ENCODE data around the gene HAS3.
"Not testable (repeated sequence)": the region's sequence is repeated elsewhere in the genome, so short reads cannot be mapped to it uniquely, and the experiment has no call there.

The HAS3 gene

DNA sequence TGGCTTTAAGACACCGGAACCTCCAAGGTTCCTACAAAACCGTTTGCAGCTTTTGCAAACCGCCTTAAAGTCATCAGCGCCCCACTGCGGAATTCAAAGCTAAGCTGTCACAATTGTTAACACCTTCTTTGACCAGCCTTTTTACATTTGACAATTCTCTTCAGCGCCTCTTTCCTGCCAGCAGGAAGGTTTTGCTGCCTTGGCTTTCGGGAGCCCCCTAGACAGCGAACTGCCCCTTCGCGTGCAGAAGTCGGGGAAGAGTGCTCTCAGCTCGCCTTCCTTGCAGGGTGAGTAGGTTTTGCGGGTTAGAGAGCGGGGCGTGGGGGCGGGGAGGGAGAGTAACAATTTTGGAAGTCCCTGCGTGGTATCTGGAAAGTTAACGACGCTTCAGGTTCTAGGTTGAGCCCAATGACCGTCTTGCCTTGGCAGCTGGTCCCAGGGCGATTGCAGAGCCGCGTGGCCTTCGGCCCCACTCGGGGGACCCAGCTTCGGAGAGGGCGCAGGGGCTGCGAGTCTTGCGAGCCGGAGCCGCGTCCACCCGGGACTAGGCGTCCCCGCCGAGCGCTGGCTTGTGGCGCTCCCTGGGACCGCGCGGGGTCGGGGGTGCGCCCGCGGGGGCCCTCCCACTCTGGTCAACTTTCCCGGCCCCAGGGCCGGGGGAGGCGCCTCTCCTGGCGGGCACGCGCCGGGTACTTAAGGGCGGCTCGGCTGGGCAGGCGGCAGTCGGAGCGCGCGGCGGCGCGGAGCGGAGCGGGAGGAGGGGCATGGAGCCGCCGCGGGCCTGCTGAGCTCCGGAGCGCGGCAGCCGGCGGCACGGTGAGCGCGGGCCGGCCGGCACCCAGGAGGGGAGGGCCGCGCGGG, at the start of gene HAS3:
Gene HAS3 (plus strand): TSS at position 153 of the 861 bp plus-strand sequence. CDS start 3,743 bp downstream, outside the sequence.
- H3K27ac ChIP-seq (ENCODE audit: low read depth, low read length), result peak within 1 kb of the TSS; percentile 86
- H3K4me1 ChIP-seq (ENCODE audit: control insufficient read depth, insufficient read depth, low read length), result peaks cover 32% of the 10 kb centered on the region
- H3K4me3 ChIP-seq (ENCODE audit: low read depth, low read length), result peak within 1 kb of the TSS; percentile 89
- no peaks in the 10 kb centered on the region for H3K9me3 ChIP-seq (ENCODE audit: control insufficient read depth, insufficient read depth, low read length)
- H3K9ac ChIP-seq (ENCODE audit: low read depth, low read length), result peak within 1 kb of the TSS; percentile 57; the same call in 1 of the 2 replicates
- peaks cover 18% of the 10 kb centered on the region for H3K36me3 ChIP-seq (ENCODE audit: control insufficient read depth, insufficient read depth, low read length)
- H3K27me3 ChIP-seq (ENCODE audit: control insufficient read depth, insufficient read depth, low read length), result 0 out of 2 replicates have a peak, but pooled peaks cover 2% of the 10 kb centered on the region

DNA sequence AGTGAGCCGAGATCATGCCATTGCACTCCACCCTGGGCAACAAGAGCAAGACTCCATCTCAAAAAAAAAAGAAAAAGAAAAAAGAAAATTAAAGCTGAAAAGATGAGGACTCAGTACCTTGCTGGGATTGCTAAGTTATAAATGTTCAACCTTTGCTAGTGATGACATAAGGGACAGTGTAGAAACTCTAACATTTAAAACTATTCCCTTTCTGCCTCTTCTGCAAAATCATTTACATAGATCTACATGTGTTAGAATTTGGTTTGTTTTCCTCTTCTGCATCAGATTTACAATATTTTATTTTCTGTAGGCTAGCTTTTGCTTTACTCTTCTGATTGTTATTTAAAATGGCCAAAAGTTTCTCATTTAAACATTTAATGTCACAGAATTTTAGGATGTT, 49.5 kb upstream of the HAS3 start:
- no peaks in the 10 kb centered on the region for H3K36me3 ChIP-seq (ENCODE audit: control insufficient read depth, insufficient read depth, low read length)
- no peaks in the 10 kb centered on the region for H3K9me3 ChIP-seq (ENCODE audit: control insufficient read depth, insufficient read depth, low read length)
- no peak overlapping the region for H3K9ac ChIP-seq (ENCODE audit: low read depth, low read length)
- H3K4me1 ChIP-seq (ENCODE audit: control insufficient read depth, insufficient read depth, low read length), result peaks cover 2% of the 10 kb centered on the region; the same call in 1 of the 2 replicates
- no peak overlapping the region for H3K4me3 ChIP-seq (ENCODE audit: low read depth, low read length)
- no peak overlapping the region for H3K27ac ChIP-seq (ENCODE audit: low read depth, low read length)
- H3K27me3 ChIP-seq (ENCODE audit: control insufficient read depth, insufficient read depth, low read length), result no peaks in the 10 kb centered on the region

DNA sequence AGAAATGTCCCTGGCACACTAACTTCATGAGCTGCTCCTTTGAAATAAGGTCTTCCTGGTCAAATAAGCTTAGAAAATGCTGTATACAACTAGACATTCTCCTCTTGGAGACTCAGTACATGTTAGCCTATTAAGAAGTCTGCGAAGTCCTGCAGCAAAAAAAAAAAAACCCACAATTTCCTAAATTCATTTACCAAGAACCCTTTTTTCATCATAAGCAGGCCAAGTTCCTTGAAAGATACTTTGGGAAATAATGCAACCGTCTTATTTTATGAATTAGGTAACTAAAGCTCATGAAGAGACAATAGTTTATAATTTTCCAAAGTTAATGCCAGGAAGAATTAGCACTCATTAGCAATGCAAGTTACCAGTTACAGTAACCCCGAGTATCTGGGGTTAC, 49.0 kb upstream of the HAS3 start:
- H3K9ac ChIP-seq (ENCODE audit: low read depth, low read length), result no peak overlapping the region
- H3K4me1 ChIP-seq (ENCODE audit: control insufficient read depth, insufficient read depth, low read length), result peaks cover 2% of the 10 kb centered on the region; the same call in 1 of the 2 replicates
- no peaks in the 10 kb centered on the region for H3K27me3 ChIP-seq (ENCODE audit: control insufficient read depth, insufficient read depth, low read length)
- H3K27ac ChIP-seq (ENCODE audit: low read depth, low read length), result no peak overlapping the region
- no peaks in the 10 kb centered on the region for H3K9me3 ChIP-seq (ENCODE audit: control insufficient read depth, insufficient read depth, low read length)
- H3K4me3 ChIP-seq (ENCODE audit: low read depth, low read length), result no peak overlapping the region
- no peaks in the 10 kb centered on the region for H3K36me3 ChIP-seq (ENCODE audit: control insufficient read depth, insufficient read depth, low read length)

- no peak overlapping the region for H3K9ac ChIP-seq (ENCODE audit: low read depth, low read length)
- H3K4me1 ChIP-seq (ENCODE audit: control insufficient read depth, insufficient read depth, low read length), result peaks cover 2% of the 10 kb centered on the region; the same call in 1 of the 2 replicates
- no peaks in the 10 kb centered on the region for H3K9me3 ChIP-seq (ENCODE audit: control insufficient read depth, insufficient read depth, low read length)
- no peaks in the 10 kb centered on the region for H3K36me3 ChIP-seq (ENCODE audit: control insufficient read depth, insufficient read depth, low read length)
- no peak overlapping the region for H3K27ac ChIP-seq (ENCODE audit: low read depth, low read length)
- no peak overlapping the region for H3K4me3 ChIP-seq (ENCODE audit: low read depth, low read length)
- H3K27me3 ChIP-seq (ENCODE audit: control insufficient read depth, insufficient read depth, low read length), result no peaks in the 10 kb centered on the region
These were observed 47.8 kb upstream of the HAS3 start for GRCh38 chr16:69057400-69058378.

GRCh38 chr16:69063491-69063890, 42.0 kb upstream of the HAS3 start:
- H3K9ac ChIP-seq (ENCODE audit: low read depth, low read length); H3K9me3 ChIP-seq (ENCODE audit: control insufficient read depth, insufficient read depth, low read length); H3K27me3 ChIP-seq (ENCODE audit: control insufficient read depth, insufficient read depth, low read length); H3K27ac ChIP-seq (ENCODE audit: low read depth, low read length); H3K4me3 ChIP-seq (ENCODE audit: low read depth, low read length); H3K36me3 ChIP-seq (ENCODE audit: control insufficient read depth, insufficient read depth, low read length): not testable (repeated sequence)
- H3K4me1 ChIP-seq (ENCODE audit: control insufficient read depth, insufficient read depth, low read length), result peaks cover 18% of the 10 kb centered on the region

DNA sequence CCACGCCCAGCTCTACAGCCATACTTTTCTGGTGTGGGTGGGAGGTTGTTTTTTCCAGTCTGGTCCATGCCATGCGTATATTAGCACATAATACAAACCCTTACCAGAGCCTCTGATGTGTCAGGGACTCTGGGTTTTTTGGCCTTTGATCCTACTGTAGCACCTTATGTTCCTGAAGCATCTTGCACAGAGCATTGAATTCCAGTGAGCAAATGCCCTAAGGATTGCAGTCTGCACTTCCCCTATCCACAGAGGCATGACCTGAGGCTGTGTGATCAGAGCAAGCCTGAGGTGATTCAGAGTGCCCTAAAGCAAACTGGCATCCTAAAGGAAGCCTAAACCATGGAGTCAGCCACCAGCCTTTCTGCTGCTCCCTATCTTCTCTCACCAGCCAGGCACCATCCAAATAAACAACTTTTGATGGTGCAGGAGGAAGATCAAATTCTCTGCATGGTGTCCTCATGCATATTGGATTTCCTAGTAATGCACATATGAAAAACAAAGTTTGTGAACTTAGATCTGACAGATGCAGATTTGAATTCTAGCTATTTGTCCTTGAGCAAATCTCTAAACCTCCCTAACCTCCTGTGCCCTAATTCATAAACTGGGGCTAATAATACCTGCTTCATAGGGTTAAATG, 41.2 kb upstream of the HAS3 start:
- H3K4me1 ChIP-seq (ENCODE audit: control insufficient read depth, insufficient read depth, low read length), result peaks cover 18% of the 10 kb centered on the region
- no peaks in the 10 kb centered on the region for H3K9me3 ChIP-seq (ENCODE audit: control insufficient read depth, insufficient read depth, low read length)
- no peak overlapping the region for H3K27ac ChIP-seq (ENCODE audit: low read depth, low read length)
- H3K27me3 ChIP-seq (ENCODE audit: control insufficient read depth, insufficient read depth, low read length), result no peaks in the 10 kb centered on the region
- no peak overlapping the region for H3K9ac ChIP-seq (ENCODE audit: low read depth, low read length)
- no peaks in the 10 kb centered on the region for H3K36me3 ChIP-seq (ENCODE audit: control insufficient read depth, insufficient read depth, low read length)
- H3K4me3 ChIP-seq (ENCODE audit: low read depth, low read length), result no peak overlapping the region

GRCh38 chr16:69064764-69065313, 40.6 kb upstream of the HAS3 start:
- Histone ChIP-seq H3K36me3 (ENCODE audit: control insufficient read depth, insufficient read depth, low read length) (no peaks in the 10 kb centered on the region), H3K27me3 (ENCODE audit: control insufficient read depth, insufficient read depth, low read length) (no peaks in the 10 kb centered on the region), H3K27ac (ENCODE audit: low read depth, low read length) (peak overlapping the region; percentile 24), H3K4me3 (ENCODE audit: low read depth, low read length) (no peak overlapping the region), H3K4me1 (ENCODE audit: control insufficient read depth, insufficient read depth, low read length) (peaks cover 18% of the 10 kb centered on the region), H3K9ac (ENCODE audit: low read depth, low read length) (no peak overlapping the region), H3K9me3 (ENCODE audit: control insufficient read depth, insufficient read depth, low read length) (no peaks in the 10 kb centered on the region)

DNA sequence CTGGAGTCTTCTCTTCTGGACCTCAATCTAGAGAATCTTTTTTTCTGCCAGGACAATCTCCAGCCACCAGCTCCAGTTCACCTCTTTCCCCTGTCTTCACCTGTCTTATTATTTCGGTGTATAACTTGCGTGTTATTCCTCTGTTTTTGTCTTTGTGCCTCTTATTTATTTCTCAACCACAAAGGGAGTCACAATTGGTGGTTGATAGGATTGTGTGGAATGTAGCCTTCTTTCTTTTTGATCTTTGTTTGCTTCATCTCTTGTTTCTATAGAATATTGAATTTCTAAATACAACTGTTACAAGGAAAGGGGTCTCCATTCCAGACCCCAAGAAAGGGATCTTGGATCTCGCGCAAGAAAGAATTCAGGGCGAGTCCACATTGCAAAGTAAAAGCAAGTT, 35.9 kb upstream of the HAS3 start:
- H3K4me1 ChIP-seq (ENCODE audit: control insufficient read depth, insufficient read depth, low read length), result peaks cover 39% of the 10 kb centered on the region

GRCh38 chr16:69071036-69071435, 34.4 kb upstream of the HAS3 start:
- H3K27ac ChIP-seq (ENCODE audit: low read depth, low read length), result peak overlapping the region; percentile 94
- peaks cover 28% of the 10 kb centered on the region for H3K4me1 ChIP-seq (ENCODE audit: control insufficient read depth, insufficient read depth, low read length)
- H3K4me3 ChIP-seq (ENCODE audit: low read depth, low read length), result no peak overlapping the region
- H3K9me3 ChIP-seq (ENCODE audit: control insufficient read depth, insufficient read depth, low read length), result no peaks in the 10 kb centered on the region
- H3K9ac ChIP-seq (ENCODE audit: low read depth, low read length), result no peak overlapping the region
- no peaks in the 10 kb centered on the region for H3K36me3 ChIP-seq (ENCODE audit: control insufficient read depth, insufficient read depth, low read length)
- H3K27me3 ChIP-seq (ENCODE audit: control insufficient read depth, insufficient read depth, low read length), result no peaks in the 10 kb centered on the region

More for the DNA sequence above, 35.9 kb upstream of the HAS3 start:
- H3K27ac ChIP-seq (ENCODE audit: low read depth, low read length), result no peak overlapping the region
- H3K4me3 ChIP-seq (ENCODE audit: low read depth, low read length), result no peak overlapping the region
- no peaks in the 10 kb centered on the region for H3K36me3 ChIP-seq (ENCODE audit: control insufficient read depth, insufficient read depth, low read length)
- H3K9me3 ChIP-seq (ENCODE audit: control insufficient read depth, insufficient read depth, low read length), result no peaks in the 10 kb centered on the region
- H3K27me3 ChIP-seq (ENCODE audit: control insufficient read depth, insufficient read depth, low read length), result no peaks in the 10 kb centered on the region
- no peak overlapping the region for H3K9ac ChIP-seq (ENCODE audit: low read depth, low read length)

DNA sequence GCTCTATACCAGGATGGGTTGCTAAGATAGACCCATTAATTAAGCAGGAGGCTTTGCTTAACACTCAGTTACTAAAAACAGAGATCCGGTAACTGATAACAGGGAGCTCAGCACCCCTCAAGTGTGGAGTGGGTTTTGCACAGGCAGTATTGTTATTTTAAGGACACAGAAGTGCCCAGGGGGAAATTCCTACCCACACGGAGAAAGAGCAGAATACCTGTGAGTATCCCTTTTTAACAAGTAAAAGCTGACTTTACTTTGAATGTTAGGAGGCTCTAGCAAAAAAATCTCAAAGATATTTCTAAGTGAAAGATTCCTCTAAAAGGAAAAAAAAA, 32.8 kb upstream of the HAS3 start:
- peaks cover 39% of the 10 kb centered on the region for H3K4me1 ChIP-seq (ENCODE audit: control insufficient read depth, insufficient read depth, low read length)
- peak overlapping the region; percentile 4; the same call in 1 of the 2 replicates for H3K4me3 ChIP-seq (ENCODE audit: low read depth, low read length)
- H3K27ac ChIP-seq (ENCODE audit: low read depth, low read length), result peak overlapping the region; percentile 94
- 0 out of 2 replicates have a peak overlapping the region, but pooled peaks have one; percentile 7 for H3K9ac ChIP-seq (ENCODE audit: low read depth, low read length)
- no peaks in the 10 kb centered on the region for H3K36me3 ChIP-seq (ENCODE audit: control insufficient read depth, insufficient read depth, low read length)
- H3K9me3 ChIP-seq (ENCODE audit: control insufficient read depth, insufficient read depth, low read length), result no peaks in the 10 kb centered on the region
- no peaks in the 10 kb centered on the region for H3K27me3 ChIP-seq (ENCODE audit: control insufficient read depth, insufficient read depth, low read length)

Data from HUES48 (cell line).